Omental fat pad (tissue), 4 donors: ENCODE results near the gene EPN3. TPM values are rescaled to one million over a fixed set of nuclear protein-coding genes. Genes with fewer than 3 reads are reported as not detected.

Experiments
- ATAC-seq: fragments of 150-250 bp; one replicate; pipeline ENCODE4 v1.9.1; 2016; ENCODE audit warnings: mild to moderate bottlenecking, moderate library complexity; ENCODE audit not compliant: low FRiP score
- DNase-seq: peaks from one replicate; pipeline ENCODE4 v3.0.0-alpha.2; 2019; ENCODE audit warnings: low spot score
- total RNA-seq, 4 donors: library from RNA; depleted of rRNA; stranded (reverse); fragments of >200 nt; gene quantifications; one replicate each; pipeline ENCODE4 v1.1.0, GENCODE V29; 2016
- TF ChIP-seq, protein P1 (sequence below), 3 donors: fragments of 450-650 bp; IDR thresholded peaks; one replicate each; pipeline ENCODE4 v1.5.1; 2016 to 2017; ENCODE audit warnings: antibody characterized with exemption in 3 of 3, mild to moderate bottlenecking in 3 of 3, moderate library complexity in 2 of 3

EPN3 gene
- total RNA-seq, 4 donors from 2014 or later = not detected

- TF ChIP-seq, protein P1, sequence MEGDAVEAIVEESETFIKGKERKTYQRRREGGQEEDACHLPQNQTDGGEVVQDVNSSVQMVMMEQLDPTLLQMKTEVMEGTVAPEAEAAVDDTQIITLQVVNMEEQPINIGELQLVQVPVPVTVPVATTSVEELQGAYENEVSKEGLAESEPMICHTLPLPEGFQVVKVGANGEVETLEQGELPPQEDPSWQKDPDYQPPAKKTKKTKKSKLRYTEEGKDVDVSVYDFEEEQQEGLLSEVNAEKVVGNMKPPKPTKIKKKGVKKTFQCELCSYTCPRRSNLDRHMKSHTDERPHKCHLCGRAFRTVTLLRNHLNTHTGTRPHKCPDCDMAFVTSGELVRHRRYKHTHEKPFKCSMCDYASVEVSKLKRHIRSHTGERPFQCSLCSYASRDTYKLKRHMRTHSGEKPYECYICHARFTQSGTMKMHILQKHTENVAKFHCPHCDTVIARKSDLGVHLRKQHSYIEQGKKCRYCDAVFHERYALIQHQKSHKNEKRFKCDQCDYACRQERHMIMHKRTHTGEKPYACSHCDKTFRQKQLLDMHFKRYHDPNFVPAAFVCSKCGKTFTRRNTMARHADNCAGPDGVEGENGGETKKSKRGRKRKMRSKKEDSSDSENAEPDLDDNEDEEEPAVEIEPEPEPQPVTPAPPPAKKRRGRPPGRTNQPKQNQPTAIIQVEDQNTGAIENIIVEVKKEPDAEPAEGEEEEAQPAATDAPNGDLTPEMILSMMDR (IDR thresholded peaks at IDR 0.05) = no peak
- DNase-seq = no peak
- no peak for ATAC-seq
Measured at GRCh38 chr17:50587571-50587970, 55.0 kb downstream of the EPN3 start.

DNA sequence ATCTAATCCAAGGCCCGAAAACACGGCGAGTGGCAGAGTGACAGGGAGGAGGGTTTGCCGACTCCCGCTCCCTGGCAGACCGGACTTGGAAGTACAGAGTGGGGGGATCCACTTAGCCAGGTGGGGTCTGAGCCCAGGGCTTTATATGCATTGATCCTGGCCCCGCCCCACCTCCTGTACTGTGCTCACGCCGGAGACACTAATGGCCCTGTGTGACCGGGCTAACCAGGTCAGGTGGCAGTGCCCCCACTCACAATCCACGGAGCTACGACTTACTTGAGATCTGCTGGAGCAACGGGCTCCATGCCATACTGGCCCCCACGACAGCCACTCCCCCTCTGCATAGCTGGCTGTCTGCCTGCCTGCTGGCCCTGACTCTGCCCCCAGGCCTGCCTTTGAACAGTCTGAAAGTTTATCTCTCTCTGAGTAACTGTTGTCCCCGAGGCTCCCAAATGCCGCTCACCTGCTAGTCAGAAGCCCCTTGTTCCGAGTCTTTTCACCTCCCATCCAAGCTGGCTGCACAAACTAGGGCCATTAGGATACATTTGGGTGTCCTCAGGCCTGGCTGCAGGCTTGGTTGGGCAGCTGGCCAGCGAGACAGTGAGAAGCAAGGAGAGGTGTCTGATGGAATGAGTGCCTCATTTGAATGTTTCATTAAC lies 56.0 kb downstream of the EPN3 start:
- ATAC-seq = no peak
- TF ChIP-seq, protein P1 (IDR thresholded peaks at IDR 0.05) = no peak

DNA sequence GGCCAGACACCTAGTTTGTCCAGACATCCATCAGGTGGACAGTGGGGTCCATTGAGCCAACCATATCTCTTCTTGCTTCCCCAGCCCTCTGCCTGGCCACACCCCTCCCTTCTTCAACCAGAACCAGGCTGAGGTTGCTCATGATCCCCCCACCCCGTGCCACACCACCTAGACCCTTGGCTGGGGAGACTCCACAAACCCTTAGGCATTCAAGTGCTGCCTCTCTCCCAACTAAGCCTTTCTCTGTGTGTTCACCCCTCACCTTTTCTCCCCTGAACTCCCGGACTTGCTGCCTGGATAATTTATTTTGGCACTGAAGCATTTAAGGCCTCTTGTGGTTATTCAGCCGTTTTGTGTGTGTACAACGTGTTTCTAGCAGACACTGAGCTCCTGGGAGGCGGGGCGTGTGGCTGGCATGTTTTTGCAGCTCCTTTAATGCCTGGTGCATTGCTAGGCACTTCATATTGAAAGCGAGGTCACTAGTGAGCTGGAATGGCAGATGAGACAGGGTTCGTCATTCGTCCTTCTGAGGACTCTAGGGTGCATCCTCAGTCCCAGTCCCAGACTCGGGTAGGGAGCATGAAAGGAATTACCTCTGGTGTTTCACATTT lies 56.7 kb downstream of the EPN3 start:
- TF ChIP-seq, protein P1 (IDR thresholded peaks at IDR 0.05) = no peak
- ATAC-seq (no peak), DNase-seq (no peak)

More for the DNA sequence above, 56.0 kb downstream of the EPN3 start:
- DNase-seq = no peak

GRCh38 chr17:50590946-50591737 lies 58.6 kb downstream of the EPN3 start:
- ATAC-seq (no peak), DNase-seq (no peak)
- TF ChIP-seq, protein P1 (IDR thresholded peaks at IDR 0.05) = no peak

- no peak for DNase-seq
- ATAC-seq = no peak
- TF ChIP-seq, protein P1 (IDR thresholded peaks at IDR 0.05) = no peak
Measured at GRCh38 chr17:50593321-50593720, 60.8 kb downstream of the EPN3 start.

Other genes starting within 250 kb of the EPN3 start
- gene XYLT2, start 186.6 kb upstream of the EPN3 start, total RNA-seq = 10 to 100 TPM in 3 of 4 donors, 1 to 10 TPM in 1; 8.4 to 23.2 (median 16.5) TPM
- 10 to 100 TPM; 48.9 to 71.0 (median 61.7) TPM for gene MRPL27, start 159.6 kb upstream of the EPN3 start, total RNA-seq
- 1 to 10 TPM in 1 of 4 donors, not detected in 3; 1.1 TPM for gene EME1, start 159.5 kb upstream of the EPN3 start, total RNA-seq
- 100 to 1,000 TPM in 3 of 4 donors, 10 to 100 TPM in 1; 53.6 to 193 (median 102) TPM for gene LRRC59, start 135.2 kb upstream of the EPN3 start, total RNA-seq
- gene ACSF2, start 106.5 kb upstream of the EPN3 start, total RNA-seq = 100 to 1,000 TPM in 1 of 4 donors, 10 to 100 TPM in 3; 36.6 to 140 (median 65.3) TPM
- not detected for gene CHAD, start 63.9 kb upstream of the EPN3 start, total RNA-seq
- gene RSAD1, start 53.9 kb upstream of the EPN3 start, total RNA-seq = 10 to 100 TPM; 18.7 to 25.9 (median 23.4) TPM
- 1 to 10 TPM in 2 of 4 donors, under 1 TPM in 1, not detected in 1; 0.36 to 1.9 (median 1.0) TPM for gene MYCBPAP, start 24.3 kb upstream of the EPN3 start, total RNA-seq
- 10 to 100 TPM; 42.8 to 65.1 (median 49.4) TPM for gene SPATA20, start 14.4 kb downstream of the EPN3 start, total RNA-seq
- gene CACNA1G, start 28.0 kb downstream of the EPN3 start, total RNA-seq = 1 to 10 TPM in 2 of 4 donors, under 1 TPM in 2; 0.32 to 3.8 (median 1.2) TPM
- 10 to 100 TPM in 2 of 4 donors, 1 to 10 TPM in 2; 2.8 to 19.9 (median 11.1) TPM for gene ABCC3, start 102.1 kb downstream of the EPN3 start, total RNA-seq
- 10 to 100 TPM; 55.7 to 82.4 (median 61.8) TPM for gene ANKRD40, start 175.2 kb downstream of the EPN3 start, total RNA-seq
- 10 to 100 TPM; 44.2 to 88.7 (median 55.2) TPM for gene LUC7L3, start 186.9 kb downstream of the EPN3 start, total RNA-seq
- not detected for gene ANKRD40CL, start 234.8 kb downstream of the EPN3 start, total RNA-seq